ENCODE results near the gene SYNE2.

Gene SYNE2

GRCh38 chr14:63854330-63854729, 1.5 kb downstream of the SYNE2 start:
- Histone ChIP-seq H2AFZ (peak overlapping the region; percentile 96), H3K36me3 (ENCODE audit: control insufficient read depth, insufficient read depth, low read length) (no peaks in the 10 kb centered on the region), H3K27ac (no peak overlapping the region), H3K27me3 (ENCODE audit: control insufficient read depth, insufficient read depth, low read length) (no peaks in the 10 kb centered on the region), H3K4me1 (peaks cover 3% of the 10 kb centered on the region), H3K79me2 (peaks cover 22% of the 10 kb centered on the region), H3K4me3 (ENCODE audit: low read depth, low read length) (peak overlapping the region; percentile 57), H3K4me2 (ENCODE audit: low read length) (peak overlapping the region; percentile 79), H3K9me3 (ENCODE audit: control insufficient read depth, low read length) (no peaks in the 10 kb centered on the region), H3K9ac (no peak overlapping the region)
- TF ChIP-seq, protein P1, sequence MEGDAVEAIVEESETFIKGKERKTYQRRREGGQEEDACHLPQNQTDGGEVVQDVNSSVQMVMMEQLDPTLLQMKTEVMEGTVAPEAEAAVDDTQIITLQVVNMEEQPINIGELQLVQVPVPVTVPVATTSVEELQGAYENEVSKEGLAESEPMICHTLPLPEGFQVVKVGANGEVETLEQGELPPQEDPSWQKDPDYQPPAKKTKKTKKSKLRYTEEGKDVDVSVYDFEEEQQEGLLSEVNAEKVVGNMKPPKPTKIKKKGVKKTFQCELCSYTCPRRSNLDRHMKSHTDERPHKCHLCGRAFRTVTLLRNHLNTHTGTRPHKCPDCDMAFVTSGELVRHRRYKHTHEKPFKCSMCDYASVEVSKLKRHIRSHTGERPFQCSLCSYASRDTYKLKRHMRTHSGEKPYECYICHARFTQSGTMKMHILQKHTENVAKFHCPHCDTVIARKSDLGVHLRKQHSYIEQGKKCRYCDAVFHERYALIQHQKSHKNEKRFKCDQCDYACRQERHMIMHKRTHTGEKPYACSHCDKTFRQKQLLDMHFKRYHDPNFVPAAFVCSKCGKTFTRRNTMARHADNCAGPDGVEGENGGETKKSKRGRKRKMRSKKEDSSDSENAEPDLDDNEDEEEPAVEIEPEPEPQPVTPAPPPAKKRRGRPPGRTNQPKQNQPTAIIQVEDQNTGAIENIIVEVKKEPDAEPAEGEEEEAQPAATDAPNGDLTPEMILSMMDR (IDR thresholded peaks at IDR 0.05), result no peak

DNA sequence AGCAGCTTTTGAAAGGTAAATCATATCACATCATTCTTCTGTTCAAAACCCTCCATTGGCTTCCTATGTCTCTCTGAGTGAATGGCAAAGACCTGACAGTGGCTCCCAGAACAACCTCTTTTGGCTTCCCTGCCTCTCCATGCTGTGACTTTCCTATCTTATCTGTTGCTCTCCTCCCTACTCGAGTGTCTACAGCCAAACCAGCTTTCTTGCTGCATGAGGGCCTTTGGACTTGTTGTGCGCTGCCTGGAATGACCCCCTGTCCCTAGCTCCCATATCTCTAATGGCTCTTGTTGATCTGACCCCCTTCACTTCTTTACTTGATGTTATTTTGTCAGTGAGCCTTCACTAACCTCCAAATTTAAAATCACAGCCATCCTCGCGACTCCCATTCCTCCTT, 2.5 kb downstream of the SYNE2 start:
- H3K4me2 ChIP-seq (ENCODE audit: low read length), result no peak overlapping the region
- TF ChIP-seq, protein P1 (IDR thresholded peaks at IDR 0.05), result no peak
- H3K4me3 ChIP-seq (ENCODE audit: low read depth, low read length), result no peak overlapping the region
- H3K27me3 ChIP-seq (ENCODE audit: control insufficient read depth, insufficient read depth, low read length), result no peaks in the 10 kb centered on the region
- H3K9ac ChIP-seq, result no peak overlapping the region
- H2AFZ ChIP-seq, result no peak overlapping the region
- H3K79me2 ChIP-seq, result peaks cover 22% of the 10 kb centered on the region
- no peak overlapping the region for H3K27ac ChIP-seq
- H3K36me3 ChIP-seq (ENCODE audit: control insufficient read depth, insufficient read depth, low read length), result no peaks in the 10 kb centered on the region
- H3K4me1 ChIP-seq, result peaks cover 3% of the 10 kb centered on the region
- no peaks in the 10 kb centered on the region for H3K9me3 ChIP-seq (ENCODE audit: control insufficient read depth, low read length)

- H3K4me1 ChIP-seq, result peaks cover 3% of the 10 kb centered on the region
- H3K9me3 ChIP-seq (ENCODE audit: control insufficient read depth, low read length), result no peaks in the 10 kb centered on the region
- H3K4me3 ChIP-seq (ENCODE audit: low read depth, low read length), result no peak overlapping the region
- no peak overlapping the region for H3K4me2 ChIP-seq (ENCODE audit: low read length)
- no peak overlapping the region for H2AFZ ChIP-seq
- H3K9ac ChIP-seq, result no peak overlapping the region
- H3K79me2 ChIP-seq, result peaks cover 30% of the 10 kb centered on the region
- no peak overlapping the region for H3K27ac ChIP-seq
- TF ChIP-seq, protein P1 (IDR thresholded peaks at IDR 0.05), result no peak
- H3K27me3 ChIP-seq (ENCODE audit: control insufficient read depth, insufficient read depth, low read length), result no peaks in the 10 kb centered on the region
- no peaks in the 10 kb centered on the region for H3K36me3 ChIP-seq (ENCODE audit: control insufficient read depth, insufficient read depth, low read length)
Observed at GRCh38 chr14:63857466-63858030, 4.7 kb downstream of the SYNE2 start.

- Histone ChIP-seq H3K9ac (no peak overlapping the region), H3K9me3 (ENCODE audit: control insufficient read depth, low read length) (no peaks in the 10 kb centered on the region), H3K79me2 (peaks cover 25% of the 10 kb centered on the region), H3K27ac (no peak overlapping the region), H3K27me3 (ENCODE audit: control insufficient read depth, insufficient read depth, low read length) (no peaks in the 10 kb centered on the region), H3K4me2 (ENCODE audit: low read length) (no peak overlapping the region), H2AFZ (no peak overlapping the region), H3K4me1 (no peaks in the 10 kb centered on the region), H3K4me3 (ENCODE audit: low read depth, low read length) (no peak overlapping the region), H3K36me3 (ENCODE audit: control insufficient read depth, insufficient read depth, low read length) (no peaks in the 10 kb centered on the region)
- TF ChIP-seq, protein P1 (IDR thresholded peaks at IDR 0.05), result no peak
Observed at GRCh38 chr14:63860146-63860545, 7.3 kb downstream of the SYNE2 start.

DNA sequence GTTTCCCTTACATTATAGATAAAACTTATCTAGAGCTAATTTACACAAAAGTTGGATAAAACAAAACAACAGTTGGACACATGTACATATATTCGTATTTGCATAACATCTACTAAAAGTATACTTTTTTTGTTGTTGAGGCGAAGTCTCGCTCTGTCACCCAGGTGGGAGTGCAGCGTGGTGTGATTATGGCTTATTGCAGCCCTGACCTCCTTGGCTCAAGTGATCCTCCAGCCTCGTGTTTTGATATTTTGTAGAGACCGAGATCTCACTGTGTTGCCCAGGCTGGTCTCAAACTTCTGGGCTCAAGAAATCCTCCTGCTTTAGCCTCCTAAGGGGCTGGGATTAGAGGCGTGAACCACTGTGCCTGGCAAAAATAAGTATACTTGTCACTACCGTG, 9.4 kb downstream of the SYNE2 start:
- Histone ChIP-seq H3K4me2 (ENCODE audit: low read length) (no peak overlapping the region), H3K9ac (no peak overlapping the region), H3K9me3 (ENCODE audit: control insufficient read depth, low read length) (no peaks in the 10 kb centered on the region), H3K79me2 (peaks cover 12% of the 10 kb centered on the region), H3K27ac (no peak overlapping the region), H3K4me1 (no peaks in the 10 kb centered on the region), H3K4me3 (ENCODE audit: low read depth, low read length) (no peak overlapping the region), H3K36me3 (ENCODE audit: control insufficient read depth, insufficient read depth, low read length) (no peaks in the 10 kb centered on the region), H3K27me3 (ENCODE audit: control insufficient read depth, insufficient read depth, low read length) (no peaks in the 10 kb centered on the region), H2AFZ (no peak overlapping the region)
- TF ChIP-seq, protein P1 (IDR thresholded peaks at IDR 0.05), result no peak
